HK-2 (cell line): ENCODE results near the gene CCNE1.
"Not testable (repeated sequence)": the region's sequence is repeated elsewhere in the genome, so short reads cannot be mapped to it uniquely, and the experiment has no call there.

Source experiments
- DNase-seq: peaks from one replicate; pipeline ENCODE4 v3.0.0-alpha.2; 2018; ENCODE audit not compliant: unreplicated experiment

CCNE1 gene

GRCh38 chr19:29787281-29787680 lies 24.5 kb upstream of the CCNE1 start:
- no peak for DNase-seq

- DNase-seq, result no peak
Measured at GRCh38 chr19:29789007-29789406, 22.8 kb upstream of the CCNE1 start.

- DNase-seq, result no peak
Measured at GRCh38 chr19:29793116-29793727, 18.6 kb upstream of the CCNE1 start.

GRCh38 chr19:29794490-29794889 lies 17.3 kb upstream of the CCNE1 start:
- DNase-seq, result not testable (repeated sequence)

GRCh38 chr19:29795461-29796172 lies 16.2 kb upstream of the CCNE1 start:
- DNase-seq, result no peak

GRCh38 chr19:29796173-29796573 lies 15.6 kb upstream of the CCNE1 start:
- DNase-seq, result no peak

GRCh38 chr19:29798774-29799497 lies 12.9 kb upstream of the CCNE1 start:
- no peak for DNase-seq

GRCh38 chr19:29800100-29800825 lies 11.5 kb upstream of the CCNE1 start:
- no peak for DNase-seq

- not testable (repeated sequence) for DNase-seq
Measured at GRCh38 chr19:29803951-29804350, 7.8 kb upstream of the CCNE1 start.

GRCh38 chr19:29804493-29804892 lies 7.3 kb upstream of the CCNE1 start:
- DNase-seq, result no peak

- peak; percentile 41 for DNase-seq
Measured at GRCh38 chr19:29805031-29805965, 6.5 kb upstream of the CCNE1 start.

GRCh38 chr19:29806098-29806866 lies 5.5 kb upstream of the CCNE1 start:
- peak; percentile 13 for DNase-seq

GRCh38 chr19:29807178-29807577 lies 4.6 kb upstream of the CCNE1 start:
- DNase-seq, result no peak

GRCh38 chr19:29807870-29808405 lies 3.9 kb upstream of the CCNE1 start:
- no peak for DNase-seq

GRCh38 chr19:29809795-29810503 lies 1.8 kb upstream of the CCNE1 start:
- no peak for DNase-seq

- DNase-seq, result peak; percentile 33
Measured at GRCh38 chr19:29810504-29810871, 1.3 kb upstream of the CCNE1 start.

- no peak for DNase-seq
Measured at GRCh38 chr19:29812080-29812880, 489 bp downstream of the CCNE1 start.

GRCh38 chr19:29812881-29813275 lies 1.1 kb downstream of the CCNE1 start:
- no peak for DNase-seq

GRCh38 chr19:29813642-29814041 lies 1.9 kb downstream of the CCNE1 start:
- DNase-seq, result no peak
